Osteoblast (primary cell): Measurements from ENCODE around the gene LRMDA. TPM values are rescaled to one million over a fixed set of nuclear protein-coding genes. Genes with fewer than 3 reads are reported as not detected.

Experiments used
- DNase-seq: peaks from one replicate; pipeline ENCODE4 v3.0.0; 2011; ENCODE audit warnings: low spot score, mixed read lengths; ENCODE audit not compliant: insufficient read length; ENCODE audit errors: missing footprints
- H2AFZ ChIP-seq: 2 replicates; pipeline ENCODE4 v1.6.0; 2011; ENCODE audit warnings: mild to moderate bottlenecking, low read length
- H3K27ac ChIP-seq: 2 replicates; pipeline ENCODE4 v1.5.1; 2011; ENCODE audit warnings: mild to moderate bottlenecking, low read depth, low read length, moderate library complexity
- H3K27me3 ChIP-seq: 2 replicates; pipeline ENCODE4 v1.6.0; 2012; ENCODE audit warnings: mild to moderate bottlenecking, control low read depth, inconsistent platforms, low read length, moderate library complexity; ENCODE audit not compliant: insufficient read depth
- H3K36me3 ChIP-seq: 2 replicates; pipeline ENCODE4 v1.5.1; 2011; ENCODE audit warnings: mild to moderate bottlenecking, low read length, control low read depth, moderate library complexity; ENCODE audit not compliant: insufficient read depth
- H3K4me1 ChIP-seq: 2 replicates; pipeline ENCODE4 v1.5.1; 2011; ENCODE audit warnings: mild to moderate bottlenecking, low read length, control low read depth, moderate library complexity; ENCODE audit not compliant: insufficient read depth
- H3K4me2 ChIP-seq: 2 replicates; pipeline ENCODE4 v1.6.0; 2011; ENCODE audit warnings: mild to moderate bottlenecking, low read length; ENCODE audit not compliant: insufficient read depth
- H3K4me3 ChIP-seq: fragments of 200-600 bp; sonication (generic); 3 replicates; pipeline ENCODE4 v1.5.1; 2012; ENCODE audit warnings: mild to moderate bottlenecking, low read length, inconsistent platforms; ENCODE audit not compliant: insufficient read depth
- H3K79me2 ChIP-seq: 2 replicates; pipeline ENCODE4 v1.6.0; 2012; ENCODE audit warnings: mild to moderate bottlenecking, low read length, control low read depth, inconsistent platforms; ENCODE audit not compliant: insufficient read depth
- H3K9me3 ChIP-seq: 2 replicates; pipeline ENCODE4 v1.5.1; 2011; ENCODE audit warnings: low read depth, low read length, control low read depth
- H4K20me1 ChIP-seq: 2 replicates; pipeline ENCODE4 v1.6.0; 2012; ENCODE audit warnings: mild to moderate bottlenecking, low read length, control low read depth; ENCODE audit not compliant: insufficient read depth
- CTCF ChIP-seq: IDR thresholded peaks from 2 replicates; pipeline ENCODE4 v1.5.1; 2011; ENCODE audit warnings: mild to moderate bottlenecking, low read depth, low read length, moderate library complexity; ENCODE audit errors: extremely low read depth
- total RNA-seq: library from RNA; depleted of rRNA; stranded (reverse); fragments of >200 nt; gene quantifications from 2 replicates; pipeline ENCODE4 v1.2.3, GENCODE V29; 2012

Gene LRMDA
- total RNA-seq, 1 donor, result 18.5 TPM

GRCh38 chr10:76168437-76168836, 737.0 kb downstream of the LRMDA start:
- Histone ChIP-seq H3K4me3 (no peak overlapping the region), H3K27ac (no peak overlapping the region), H2AFZ (no peak overlapping the region), H3K4me2 (no peak overlapping the region), H3K4me1 (no peaks in the 10 kb centered on the region), H4K20me1 (no peaks in the 10 kb centered on the region), H3K27me3 (no peaks in the 10 kb centered on the region), H3K9me3 (no peaks in the 10 kb centered on the region), H3K79me2 (no peaks in the 10 kb centered on the region), H3K36me3 (no peaks in the 10 kb centered on the region)
- TF ChIP-seq CTCF, result no peak
- no peak for DNase-seq

- H3K4me1 ChIP-seq, result no peaks in the 10 kb centered on the region
- TF ChIP-seq CTCF, result no peak
- no peaks in the 10 kb centered on the region for H4K20me1 ChIP-seq
- H2AFZ ChIP-seq, result no peak overlapping the region
- no peak overlapping the region for H3K4me3 ChIP-seq
- H3K79me2 ChIP-seq, result no peaks in the 10 kb centered on the region
- no peaks in the 10 kb centered on the region for H3K9me3 ChIP-seq
- H3K36me3 ChIP-seq, result no peaks in the 10 kb centered on the region
- no peak overlapping the region for H3K27ac ChIP-seq
- no peaks in the 10 kb centered on the region for H3K27me3 ChIP-seq
- DNase-seq, result no peak
- no peak overlapping the region for H3K4me2 ChIP-seq
These were observed 737.8 kb downstream of the LRMDA start for GRCh38 chr10:76169246-76169645.

- Histone ChIP-seq H3K36me3 (no peaks in the 10 kb centered on the region), H3K27me3 (no peaks in the 10 kb centered on the region), H4K20me1 (no peaks in the 10 kb centered on the region), H3K4me1 (no peaks in the 10 kb centered on the region), H3K4me3 (no peak overlapping the region), H3K79me2 (no peaks in the 10 kb centered on the region), H2AFZ (no peak overlapping the region), H3K4me2 (no peak overlapping the region), H3K9me3 (no peaks in the 10 kb centered on the region), H3K27ac (no peak overlapping the region)
- TF ChIP-seq CTCF, result no peak
- no peak for DNase-seq
These were observed 740.6 kb downstream of the LRMDA start for GRCh38 chr10:76172020-76172419.

GRCh38 chr10:76175533-76176165, 744.2 kb downstream of the LRMDA start:
- no peak overlapping the region for H3K4me3 ChIP-seq
- H3K27ac ChIP-seq, result no peak overlapping the region
- H3K9me3 ChIP-seq, result no peaks in the 10 kb centered on the region
- no peak overlapping the region for H2AFZ ChIP-seq
- H3K4me1 ChIP-seq, result peaks cover under 1% of the 10 kb centered on the region
- DNase-seq, result no peak
- TF ChIP-seq CTCF, result no peak
- no peaks in the 10 kb centered on the region for H3K27me3 ChIP-seq
- H3K4me2 ChIP-seq, result no peak overlapping the region
- no peaks in the 10 kb centered on the region for H3K79me2 ChIP-seq
- no peaks in the 10 kb centered on the region for H4K20me1 ChIP-seq
- no peaks in the 10 kb centered on the region for H3K36me3 ChIP-seq
